ENCODE measurements around the gene PPP1R27.
A peak's percentile ranks its signal among the peaks of the same experiment; 100 is the strongest.
"Not testable (repeated sequence)": the region's sequence is repeated elsewhere in the genome, so short reads cannot be mapped to it uniquely, and the experiment has no call there.

The PPP1R27 gene

DNA sequence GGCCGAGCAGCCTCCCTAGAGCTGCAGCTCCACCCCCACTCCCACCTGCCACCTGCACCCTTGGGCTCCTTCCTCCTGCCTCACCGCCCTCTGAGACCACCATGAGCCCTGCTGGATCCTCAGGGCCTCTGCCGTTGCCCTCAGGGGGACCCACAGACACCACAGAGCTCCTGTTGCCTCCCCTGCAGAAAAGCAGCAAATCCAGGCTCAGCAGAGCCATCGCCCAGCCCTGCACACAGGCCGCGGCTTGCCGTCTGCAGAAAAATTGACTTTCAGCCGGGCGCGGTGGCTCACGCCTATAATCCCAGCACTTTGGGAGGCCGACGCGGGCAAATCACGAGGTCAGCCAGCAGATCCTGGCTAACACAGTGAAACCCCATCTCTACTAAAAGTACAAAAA lies 7.0 kb upstream of the PPP1R27 start:
- no peak for DNase-seq
- no peak for TF ChIP-seq GATA1 (IDR thresholded peaks at IDR 0.05; ENCODE audit: low read depth, low read length)
- TF ChIP-seq POLR2A (IDR thresholded peaks at IDR 0.05; ENCODE audit: low read length): no peak

DNA sequence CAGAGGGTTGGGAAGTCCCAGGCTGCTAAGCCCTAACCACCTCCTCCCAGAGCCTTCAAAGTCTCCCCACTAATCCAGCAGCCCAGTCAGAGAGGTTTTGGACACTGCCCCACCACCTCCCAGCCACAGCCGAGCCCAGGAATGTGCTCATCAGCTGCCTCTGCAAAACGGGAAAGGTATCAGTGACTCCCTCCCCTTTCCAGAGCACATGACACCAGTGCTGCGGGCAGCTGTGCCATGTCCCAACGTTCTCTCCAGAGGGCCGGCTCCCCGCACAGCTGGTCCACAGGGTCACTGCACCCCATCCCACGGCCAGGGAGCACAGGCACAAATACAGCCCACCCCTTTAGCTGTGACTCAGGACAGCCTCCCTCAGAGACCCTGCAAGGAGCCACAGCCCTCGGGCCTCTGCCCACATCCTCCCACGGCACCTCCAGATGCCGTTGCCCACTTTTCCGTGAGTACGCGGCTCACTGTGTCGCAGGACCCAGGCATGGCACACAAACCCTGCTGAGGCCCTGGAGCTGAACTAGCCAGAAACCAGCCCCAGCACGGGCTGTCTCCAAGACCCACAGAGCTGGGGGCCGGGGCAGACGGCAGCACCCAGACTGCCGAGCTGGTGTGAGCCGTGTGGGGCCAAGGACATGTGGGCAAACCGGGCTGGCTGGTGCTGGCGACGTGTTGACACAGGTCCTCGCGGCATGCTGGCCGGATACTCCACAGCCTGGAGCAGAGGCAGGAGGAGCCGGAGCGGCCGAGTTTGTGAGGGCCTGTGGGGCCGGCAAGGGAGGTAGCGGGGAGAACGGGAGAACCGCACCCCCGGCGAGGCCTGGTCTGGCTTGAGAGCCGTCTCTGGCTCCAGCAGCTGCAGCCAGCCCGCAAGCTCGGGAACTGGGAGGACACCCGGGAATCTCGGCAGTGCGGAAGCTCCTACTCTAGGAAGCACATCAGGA lies 6.3 kb upstream of the PPP1R27 start:
- DNase-seq: no peak
- TF ChIP-seq GATA1 (IDR thresholded peaks at IDR 0.05; ENCODE audit: low read depth, low read length): no peak
- no peak for TF ChIP-seq POLR2A (IDR thresholded peaks at IDR 0.05; ENCODE audit: low read length)

DNA sequence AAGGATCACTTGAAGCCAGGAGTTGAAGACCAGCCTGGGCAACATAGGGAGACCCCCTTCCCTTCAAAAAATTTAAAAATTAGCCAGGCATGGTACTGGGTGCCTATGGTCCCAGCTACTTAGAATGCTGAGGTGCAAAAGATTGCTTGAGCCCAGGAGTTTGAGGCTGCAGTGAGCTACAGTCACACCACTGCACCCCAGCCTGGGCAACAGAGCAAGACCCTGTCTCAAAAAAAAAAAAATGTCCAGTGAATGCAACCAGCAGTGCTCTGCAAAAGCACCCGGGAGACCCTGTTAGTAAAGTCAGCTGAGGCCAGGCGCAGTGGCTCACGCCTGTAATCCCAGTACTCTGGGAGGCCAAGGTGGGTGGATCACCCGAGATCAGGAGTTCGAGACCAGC lies 5.2 kb upstream of the PPP1R27 start:
- DNase-seq: not testable (repeated sequence)

DNA sequence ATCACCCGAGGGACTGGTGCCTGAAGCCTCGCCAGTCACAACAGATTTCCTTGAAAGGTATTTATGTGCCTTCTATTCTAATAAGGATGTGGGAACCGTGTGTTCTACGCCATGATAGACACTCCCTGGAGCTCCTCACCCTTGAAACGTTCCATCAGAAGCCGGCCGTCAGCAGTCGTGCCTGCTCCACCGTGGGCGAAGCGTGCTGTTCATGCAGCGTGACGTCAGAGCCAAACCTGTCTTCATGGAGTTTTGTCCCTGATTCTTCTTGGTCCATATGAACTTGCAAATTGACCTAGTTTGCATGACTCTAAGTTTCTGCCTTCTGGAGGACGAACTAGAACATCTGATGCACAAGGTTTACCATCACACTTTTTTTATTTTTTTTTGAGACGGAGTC lies 4.5 kb upstream of the PPP1R27 start:
- TF ChIP-seq POLR2A (IDR thresholded peaks at IDR 0.05; ENCODE audit: low read length) (no peak), GATA1 (IDR thresholded peaks at IDR 0.05; ENCODE audit: low read depth, low read length) (no peak)

DNA sequence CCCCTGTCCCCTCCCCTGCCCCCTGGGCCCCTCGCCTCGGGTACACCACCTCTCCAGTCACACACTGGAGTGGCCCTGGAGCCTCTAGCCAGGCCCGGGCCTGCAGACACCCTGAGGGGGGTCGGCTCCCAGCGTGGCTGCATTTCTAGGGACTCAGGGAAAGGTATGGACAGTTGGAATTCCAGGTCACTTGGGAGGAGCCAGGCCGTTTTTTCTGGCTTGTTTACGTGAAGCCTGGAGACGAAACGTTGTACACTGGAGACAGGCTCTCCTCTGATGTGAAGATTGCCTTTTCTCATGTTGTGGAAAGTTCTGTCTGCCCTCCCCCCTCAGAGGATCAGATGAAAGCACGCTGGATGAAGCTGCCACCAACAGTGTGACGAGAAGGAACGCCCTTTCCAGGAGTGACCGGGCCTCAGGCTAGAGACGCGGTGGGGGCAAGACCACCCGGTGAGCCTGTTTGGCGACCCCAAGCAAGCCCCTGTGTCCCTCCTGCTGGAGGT lies 4.0 kb upstream of the PPP1R27 start:
- TF ChIP-seq POLR2A (IDR thresholded peaks at IDR 0.05; ENCODE audit: low read length) (no peak), GATA1 (IDR thresholded peaks at IDR 0.05; ENCODE audit: low read depth, low read length) (no peak)
- no peak for DNase-seq

More for the DNA sequence above, 4.5 kb upstream of the PPP1R27 start:
- no peak for DNase-seq

DNA sequence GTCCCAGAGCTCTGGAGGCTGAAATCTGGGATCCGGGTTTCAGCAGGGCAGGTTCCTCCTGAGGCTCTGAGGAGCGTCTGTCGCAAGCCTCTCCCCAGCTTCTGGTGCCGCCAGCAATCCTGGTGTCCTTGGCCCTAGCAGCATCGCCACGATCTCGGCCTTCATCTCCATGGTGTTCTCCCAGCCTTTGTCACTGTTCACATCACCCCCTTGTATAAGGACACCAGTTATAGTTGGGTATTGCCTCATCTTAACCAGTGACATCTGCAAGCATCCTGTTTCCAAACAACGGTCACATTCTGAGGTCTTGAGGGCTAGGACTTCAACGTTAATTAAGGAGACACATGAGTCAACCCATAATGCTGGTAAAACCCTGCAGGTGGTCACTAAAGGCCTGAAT lies 2.8 kb upstream of the PPP1R27 start:
- no peak for DNase-seq
- TF ChIP-seq GATA1 (IDR thresholded peaks at IDR 0.05; ENCODE audit: low read depth, low read length): no peak
- no peak for TF ChIP-seq POLR2A (IDR thresholded peaks at IDR 0.05; ENCODE audit: low read length)

DNA sequence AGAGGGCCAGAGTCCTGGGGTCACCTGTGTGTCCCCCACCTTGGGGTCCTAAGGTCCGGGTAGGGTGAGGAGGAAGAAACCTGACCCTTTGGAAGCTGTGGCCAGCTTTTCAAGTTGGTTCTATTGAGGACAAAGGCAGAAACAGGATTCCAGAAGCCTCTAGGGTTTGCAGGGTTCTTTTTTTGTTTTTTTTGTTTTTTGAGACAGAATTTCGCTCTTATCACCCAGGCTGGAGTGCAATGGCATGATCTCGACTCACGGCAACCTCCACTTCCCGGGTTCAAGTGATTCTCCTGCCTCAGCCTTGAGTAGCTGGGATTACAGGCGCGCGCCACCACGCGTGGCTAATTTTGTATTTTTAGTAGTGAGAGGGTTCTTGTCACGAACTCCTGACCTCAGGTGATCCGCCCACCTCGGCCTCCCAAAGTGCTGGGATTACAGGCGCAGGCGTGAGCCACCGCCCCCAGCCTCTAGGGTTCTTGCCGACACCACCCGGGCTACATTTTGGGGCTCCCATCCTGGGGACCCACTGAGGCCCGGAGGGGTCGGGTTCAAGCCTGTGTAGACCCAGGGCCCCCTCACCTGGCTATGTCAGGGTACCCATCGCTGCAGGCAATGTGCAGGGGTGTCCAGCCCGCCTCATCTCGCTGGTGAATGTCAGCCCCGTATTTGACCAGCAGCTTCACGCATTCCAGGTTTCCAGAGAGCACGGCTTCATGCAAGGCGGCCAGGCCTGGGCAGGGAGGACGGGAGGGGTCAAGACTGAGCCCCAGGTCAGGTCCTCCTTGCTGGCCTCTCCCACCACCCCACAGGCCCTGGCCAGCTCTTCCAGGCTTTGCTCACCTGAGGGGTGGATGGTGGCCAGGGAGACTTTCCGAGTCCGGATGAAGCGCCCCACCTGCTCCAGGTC lies 674 bp downstream of the PPP1R27 start:
- no peak for DNase-seq
- TF ChIP-seq GATA1 (IDR thresholded peaks at IDR 0.05; ENCODE audit: low read depth, low read length) (no peak), POLR2A (IDR thresholded peaks at IDR 0.05; ENCODE audit: low read length) (no peak)

DNA sequence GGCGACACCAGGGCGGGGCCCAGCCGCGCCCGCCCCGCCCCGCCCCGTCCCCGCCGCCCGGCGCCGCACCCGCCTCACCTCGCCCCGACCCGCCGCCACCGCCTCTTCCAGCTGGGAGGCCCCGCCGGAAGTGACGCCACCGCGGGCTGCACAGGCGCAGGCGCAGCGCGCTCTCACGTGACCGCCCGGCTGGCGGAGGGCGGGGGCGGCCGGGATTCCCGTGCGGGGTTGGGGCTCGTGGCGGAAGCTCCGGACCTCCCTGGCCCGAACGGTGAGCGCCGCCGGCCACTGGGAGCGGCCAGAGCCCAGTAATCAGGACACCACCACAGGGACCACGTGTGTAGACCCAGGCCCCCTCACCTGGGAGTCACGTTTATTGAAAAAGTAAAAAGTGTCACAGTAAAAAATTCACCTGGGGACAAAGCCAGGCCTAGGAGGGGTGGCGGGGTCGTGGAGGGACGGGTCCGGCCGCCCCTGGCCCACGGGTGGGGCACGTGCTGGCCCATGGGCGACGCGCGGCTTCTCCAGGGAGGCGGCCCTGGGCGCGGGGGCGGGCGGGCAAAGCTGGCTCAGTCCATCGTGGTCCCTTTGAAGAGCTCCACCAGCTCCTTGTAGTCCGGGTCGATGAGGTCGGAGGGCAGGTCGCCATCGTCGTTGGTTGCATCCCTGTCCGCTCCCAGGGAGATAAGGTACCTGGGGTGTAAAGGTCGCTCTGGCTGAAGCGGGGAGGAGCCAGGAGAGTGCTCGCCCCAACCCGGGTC lies 1.5 kb downstream of the PPP1R27 start, which contains the start of gene MCRIP1:
TSS of gene MCRIP1 (minus strand) at position 132 of the 761 bp plus-strand sequence. CDS start 8,785 bp downstream, outside the sequence.
- TF ChIP-seq GATA1 (IDR thresholded peaks at IDR 0.05; ENCODE audit: low read depth, low read length): no peak
- TF ChIP-seq POLR2A (IDR thresholded peaks at IDR 0.05; ENCODE audit: low read length): peak; percentile 70
- DNase-seq: peak; percentile 96 to 98

DNA sequence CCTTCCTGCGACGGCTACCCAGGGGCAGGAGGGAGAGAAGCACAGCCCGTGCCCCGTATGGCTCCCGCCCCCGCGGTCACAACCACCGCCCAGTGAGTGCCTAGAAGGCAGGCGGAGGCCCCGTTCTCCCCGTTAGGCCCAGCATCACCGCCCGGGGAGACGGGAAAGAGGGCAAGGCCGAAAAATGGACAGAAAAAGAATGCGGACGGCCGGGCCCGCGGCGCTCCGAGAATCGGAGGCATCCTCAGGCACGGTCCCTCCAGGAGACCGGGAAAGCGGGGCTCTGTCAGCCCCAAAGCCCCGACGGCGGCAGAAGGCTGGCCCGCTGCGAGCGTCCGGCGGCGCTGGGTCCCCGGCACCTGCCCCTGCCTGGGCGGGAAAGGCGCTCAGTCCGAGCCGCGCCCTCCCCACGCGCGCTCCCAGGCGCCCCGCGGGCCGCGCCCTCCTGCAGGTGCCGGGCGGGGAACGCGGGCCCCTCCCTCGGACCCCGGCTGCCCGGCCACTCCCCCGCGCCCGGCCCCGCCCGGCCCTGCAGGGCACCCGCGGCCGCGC lies 2.2 kb downstream of the PPP1R27 start:
- TF ChIP-seq GATA1 (IDR thresholded peaks at IDR 0.05; ENCODE audit: low read depth, low read length) (no peak), POLR2A (IDR thresholded peaks at IDR 0.05; ENCODE audit: low read length) (no peak)
- DNase-seq: peak; percentile 59 to 69

DNA sequence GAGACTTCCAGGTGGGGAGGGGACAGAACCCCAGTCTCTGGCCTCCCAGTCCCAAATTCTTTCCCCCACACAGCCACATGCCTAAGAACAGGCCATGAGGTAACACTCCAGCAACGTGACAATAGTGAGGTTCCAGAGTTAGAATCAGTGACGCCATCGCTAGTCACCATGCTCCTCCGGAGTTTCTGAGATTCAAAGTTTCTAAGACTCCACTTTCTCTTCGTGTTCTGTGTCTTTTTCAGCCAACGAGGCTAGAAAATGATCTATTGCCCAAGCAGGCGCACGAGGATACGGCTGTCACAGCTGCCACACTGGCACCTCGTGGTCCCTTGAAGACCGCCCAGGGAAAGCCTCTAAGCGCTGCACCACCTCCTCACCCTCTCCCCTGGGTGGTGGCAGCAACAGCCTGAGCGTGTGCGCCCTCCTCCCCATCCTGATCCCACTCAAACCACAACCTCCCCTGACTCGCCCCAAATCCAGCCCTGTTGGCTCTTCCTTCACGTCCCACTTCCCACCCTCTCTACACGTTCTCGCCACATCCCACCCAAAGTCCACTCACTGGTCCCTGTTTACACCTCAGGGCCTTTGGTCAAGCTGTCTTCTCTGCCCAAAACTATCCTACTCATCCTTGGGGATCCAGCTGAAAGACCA lies 2.8 kb downstream of the PPP1R27 start:
- TF ChIP-seq POLR2A (IDR thresholded peaks at IDR 0.05; ENCODE audit: low read length) (no peak), GATA1 (IDR thresholded peaks at IDR 0.05; ENCODE audit: low read depth, low read length) (no peak)
- peak in 1 of 2 experiments; percentile 45 for DNase-seq

DNA sequence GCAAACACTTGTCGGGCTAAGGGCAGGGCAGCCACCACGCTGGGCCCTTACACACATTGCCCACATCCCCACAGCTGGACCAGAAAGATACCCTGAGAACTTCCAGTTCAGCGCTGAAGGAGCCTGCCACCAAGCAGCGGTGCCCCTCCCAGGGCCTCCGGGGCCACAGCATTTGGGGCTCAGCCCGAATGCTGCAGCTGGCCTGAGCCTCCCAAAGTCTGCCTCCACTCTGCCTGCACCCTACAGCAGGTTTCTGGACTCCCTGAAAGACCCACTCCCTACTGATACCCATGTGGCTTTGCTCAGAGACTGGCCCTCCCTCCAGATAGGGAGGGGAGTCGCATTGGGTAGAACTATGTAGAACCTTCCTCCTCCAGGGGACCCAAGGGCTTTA lies 3.3 kb downstream of the PPP1R27 start:
- TF ChIP-seq POLR2A (IDR thresholded peaks at IDR 0.05; ENCODE audit: low read length) (no peak), GATA1 (IDR thresholded peaks at IDR 0.05; ENCODE audit: low read depth, low read length) (no peak)

DNA sequence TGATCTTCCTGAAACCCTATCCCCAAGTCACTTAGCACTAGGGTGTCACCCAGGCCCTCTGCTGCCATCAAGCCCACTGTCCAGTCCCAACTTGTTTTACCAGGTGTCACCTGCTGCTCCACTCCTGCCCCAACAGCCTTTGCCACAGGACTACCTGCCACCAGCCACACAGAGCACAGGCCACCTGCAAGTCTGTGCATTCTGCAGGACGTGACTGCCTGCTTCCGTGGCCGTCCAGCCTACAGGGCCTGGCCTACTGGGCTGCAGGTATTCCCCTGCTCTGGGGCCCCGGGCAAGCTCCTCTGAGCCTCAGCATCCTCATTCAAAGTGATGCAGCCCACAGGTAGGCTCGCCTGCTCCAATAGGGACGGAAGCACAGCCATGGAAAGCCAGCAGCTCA lies 5.0 kb downstream of the PPP1R27 start:
- no peak for DNase-seq
- TF ChIP-seq POLR2A (IDR thresholded peaks at IDR 0.05; ENCODE audit: low read length) (no peak), GATA1 (IDR thresholded peaks at IDR 0.05; ENCODE audit: low read depth, low read length) (no peak)

More for the DNA sequence above, 3.3 kb downstream of the PPP1R27 start:
- DNase-seq: peak; percentile 40 to 58
